Right atrium auricular region (tissue), 2 donors: ENCODE data around the gene ERG. TPM values are rescaled to one million over a fixed set of nuclear protein-coding genes. Genes with fewer than 3 reads are reported as not detected.

Experiments
- DNase-seq: peaks from one replicate; pipeline ENCODE4 v3.0.0-alpha.2; 2019; ENCODE audit warnings: low spot score
- H3K27ac ChIP-seq, 2 donors: fragments of 200-600 bp; sonication (generic); 1 replicate in 1 of 2; 2 replicates in 1 of 2; pipeline ENCODE4 v1.5.1; 2016 to 2019
- H3K27me3 ChIP-seq, 2 donors: fragments of 200-600 bp; sonication (generic); one replicate each; pipeline versions ENCODE4 v1.5.1 to v1.6.0; 2017 to 2019
- H3K36me3 ChIP-seq: fragments of 200-600 bp; sonication (generic); one replicate; pipeline ENCODE4 v1.5.1; 2016
- H3K4me1 ChIP-seq, 2 donors: fragments of 200-600 bp; sonication (generic); one replicate each; pipeline versions ENCODE4 v1.5.1 to v1.6.0; 2017 to 2019
- H3K4me3 ChIP-seq, 2 donors: fragments of 200-600 bp; sonication (generic); 1 replicate in 1 of 2; 2 replicates in 1 of 2; pipeline ENCODE4 v1.5.1; 2017 to 2019; ENCODE audit warnings: mild to moderate bottlenecking in 1 of 2, moderate library complexity in 1 of 2
- H3K9me3 ChIP-seq, 2 donors: fragments of 200-600 bp; sonication (generic); one replicate each; pipeline ENCODE4 v1.5.1; 2019
- total RNA-seq, 2 donors: library from RNA; depleted of rRNA; stranded (reverse); fragments of >200 nt; gene quantifications; one replicate each; pipeline ENCODE4 v1.1.0, GENCODE V29; 2016
- TF ChIP-seq, protein P1 (sequence below), 2 donors: fragments of 200-600 bp; sonication (generic); IDR thresholded peaks; one replicate each; pipeline ENCODE4 v1.5.1; 2019; ENCODE audit warnings: antibody characterized with exemption in 2 of 2

Gene ERG
- total RNA-seq, 2 donors from 2014 or later, result 6.3 to 13.2 TPM

DNA sequence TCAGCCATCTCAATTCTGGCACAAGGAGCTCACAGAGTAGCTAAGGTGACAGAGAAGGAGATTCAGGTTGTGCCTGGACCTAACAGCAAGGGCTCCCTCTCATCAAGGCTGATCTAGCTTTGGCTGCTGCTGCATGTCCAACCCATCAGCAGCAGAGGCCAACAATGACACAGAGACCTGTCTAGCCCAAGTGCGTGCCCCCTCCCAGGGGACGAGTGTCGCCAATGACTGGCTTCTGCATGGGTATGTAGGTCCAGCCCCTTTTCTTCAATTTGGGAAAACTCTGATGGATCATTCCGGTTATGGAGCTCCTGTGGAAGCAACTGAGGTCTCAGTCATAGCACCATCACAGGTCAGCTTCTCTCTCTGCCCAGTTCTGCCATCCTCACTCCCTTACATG is 158.1 kb downstream of the ERG start:
- no peak for DNase-seq
- no peaks in the 10 kb centered on the region for H3K36me3 ChIP-seq
- H3K4me1 ChIP-seq, result peaks cover 0 to 13% of the 10 kb centered on the region in 2 donors
- TF ChIP-seq, protein P1, sequence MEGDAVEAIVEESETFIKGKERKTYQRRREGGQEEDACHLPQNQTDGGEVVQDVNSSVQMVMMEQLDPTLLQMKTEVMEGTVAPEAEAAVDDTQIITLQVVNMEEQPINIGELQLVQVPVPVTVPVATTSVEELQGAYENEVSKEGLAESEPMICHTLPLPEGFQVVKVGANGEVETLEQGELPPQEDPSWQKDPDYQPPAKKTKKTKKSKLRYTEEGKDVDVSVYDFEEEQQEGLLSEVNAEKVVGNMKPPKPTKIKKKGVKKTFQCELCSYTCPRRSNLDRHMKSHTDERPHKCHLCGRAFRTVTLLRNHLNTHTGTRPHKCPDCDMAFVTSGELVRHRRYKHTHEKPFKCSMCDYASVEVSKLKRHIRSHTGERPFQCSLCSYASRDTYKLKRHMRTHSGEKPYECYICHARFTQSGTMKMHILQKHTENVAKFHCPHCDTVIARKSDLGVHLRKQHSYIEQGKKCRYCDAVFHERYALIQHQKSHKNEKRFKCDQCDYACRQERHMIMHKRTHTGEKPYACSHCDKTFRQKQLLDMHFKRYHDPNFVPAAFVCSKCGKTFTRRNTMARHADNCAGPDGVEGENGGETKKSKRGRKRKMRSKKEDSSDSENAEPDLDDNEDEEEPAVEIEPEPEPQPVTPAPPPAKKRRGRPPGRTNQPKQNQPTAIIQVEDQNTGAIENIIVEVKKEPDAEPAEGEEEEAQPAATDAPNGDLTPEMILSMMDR (IDR thresholded peaks at IDR 0.05), result no peak
- no peaks in the 10 kb centered on the region for H3K27me3 ChIP-seq
- no peaks in the 10 kb centered on the region for H3K9me3 ChIP-seq
- no peak overlapping the region for H3K27ac ChIP-seq
- H3K4me3 ChIP-seq, result no peak overlapping the region

DNA sequence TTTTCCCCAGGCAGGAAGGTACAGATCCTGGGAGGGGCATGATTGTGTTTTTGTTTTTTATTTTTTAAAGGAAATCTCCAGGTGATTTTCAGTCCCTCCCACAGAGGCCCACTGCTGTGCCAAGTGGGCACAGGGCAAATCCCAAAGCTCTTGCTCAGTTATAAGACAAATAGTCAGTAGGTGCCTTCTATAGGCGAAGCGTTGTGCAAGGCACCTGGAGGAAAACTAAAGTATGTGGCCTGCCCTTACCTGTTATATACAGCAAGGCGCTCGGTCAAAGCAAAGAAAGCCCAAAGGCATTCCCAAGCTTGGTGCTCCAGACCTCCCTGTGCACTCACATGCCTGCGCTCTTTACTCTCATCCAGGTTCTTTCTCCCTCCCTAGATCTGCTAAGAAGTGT is 160.5 kb downstream of the ERG start:
- DNase-seq, result no peak
- Histone ChIP-seq H3K27me3 (no peaks in the 10 kb centered on the region), H3K4me3 (no peak overlapping the region), H3K27ac (no peak overlapping the region), H3K9me3 (no peaks in the 10 kb centered on the region), H3K4me1 (peaks cover 0 to under 1% of the 10 kb centered on the region in 2 donors), H3K36me3 (no peaks in the 10 kb centered on the region)
- TF ChIP-seq, protein P1 (IDR thresholded peaks at IDR 0.05), result no peak

DNA sequence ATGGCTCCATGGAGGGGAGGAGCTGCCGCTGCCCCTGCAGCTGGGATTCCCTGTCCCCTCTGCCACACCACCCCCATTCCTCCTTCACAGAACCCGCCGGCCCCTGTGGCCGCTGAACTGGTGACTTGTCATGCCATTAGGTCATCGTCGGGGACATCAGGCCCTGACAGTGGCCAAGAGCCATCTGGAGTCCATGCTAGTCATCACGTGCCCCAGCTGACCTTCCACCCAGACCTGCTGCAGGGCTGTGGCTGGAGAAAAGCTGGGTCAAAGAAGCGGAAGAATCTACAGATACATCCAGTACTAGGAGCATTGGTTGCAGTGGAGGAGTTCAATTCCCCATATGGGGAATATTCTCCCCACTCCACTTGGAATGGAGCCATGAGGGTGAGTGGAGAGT is 163.4 kb downstream of the ERG start:
- H3K27me3 ChIP-seq, result no peaks in the 10 kb centered on the region
- no peaks in the 10 kb centered on the region for H3K36me3 ChIP-seq
- DNase-seq, result no peak
- H3K4me1 ChIP-seq, result no peaks in the 10 kb centered on the region
- no peak overlapping the region for H3K4me3 ChIP-seq
- TF ChIP-seq, protein P1 (IDR thresholded peaks at IDR 0.05), result no peak
- H3K27ac ChIP-seq, result no peak overlapping the region
- H3K9me3 ChIP-seq, result no peaks in the 10 kb centered on the region

DNA sequence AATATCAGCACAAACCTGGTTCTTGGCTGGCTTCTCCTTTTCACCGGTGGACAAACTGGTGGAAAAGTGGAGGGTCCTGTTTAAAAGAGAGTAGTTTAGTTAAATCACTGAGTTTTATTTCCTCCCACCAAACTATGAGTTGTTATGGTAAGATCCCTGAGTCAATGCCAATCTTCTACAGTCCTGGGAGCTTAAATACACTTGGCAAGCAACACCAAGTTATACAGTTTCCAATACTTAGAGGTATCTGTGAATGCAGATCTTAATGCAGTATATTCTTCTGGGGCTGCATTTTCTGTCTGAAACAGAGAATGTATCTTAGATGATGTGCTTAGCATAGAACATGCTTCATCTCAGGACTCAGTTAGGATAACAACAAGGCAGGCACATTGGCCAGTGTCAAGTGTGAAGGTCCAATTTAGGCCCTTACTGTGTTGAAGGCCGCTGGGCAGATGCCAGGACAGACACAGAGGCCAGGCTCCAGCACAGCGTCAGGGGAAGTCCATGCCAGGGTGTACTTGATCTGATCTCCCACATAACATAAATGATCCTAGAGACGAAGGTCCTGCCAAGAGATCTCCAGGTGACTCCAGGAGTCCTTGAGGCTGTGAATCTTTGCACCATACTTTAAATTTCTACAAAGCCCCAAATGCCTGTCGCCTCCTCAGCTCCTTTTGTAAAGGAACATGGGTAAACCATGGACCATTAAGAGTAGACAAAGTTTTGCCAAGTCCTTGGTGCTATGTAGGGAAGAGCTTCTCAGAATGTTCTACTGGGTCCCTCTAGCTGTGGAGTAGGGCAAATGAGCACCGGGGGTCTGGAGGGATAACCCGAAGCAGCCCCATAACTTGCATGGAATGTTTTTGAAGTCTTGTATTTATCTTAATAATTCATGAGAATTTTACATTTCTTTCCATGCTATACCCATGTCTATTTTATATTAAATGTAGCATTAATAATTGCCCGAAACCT is 164.7 kb downstream of the ERG start:
- no peaks in the 10 kb centered on the region for H3K4me1 ChIP-seq
- no peaks in the 10 kb centered on the region for H3K9me3 ChIP-seq
- TF ChIP-seq, protein P1 (IDR thresholded peaks at IDR 0.05), result peak in 1 of 2 donors; percentile 49
- DNase-seq, result no peak
- H3K27ac ChIP-seq, result no peak overlapping the region
- no peaks in the 10 kb centered on the region for H3K27me3 ChIP-seq
- H3K36me3 ChIP-seq, result no peaks in the 10 kb centered on the region
- no peak overlapping the region for H3K4me3 ChIP-seq

DNA sequence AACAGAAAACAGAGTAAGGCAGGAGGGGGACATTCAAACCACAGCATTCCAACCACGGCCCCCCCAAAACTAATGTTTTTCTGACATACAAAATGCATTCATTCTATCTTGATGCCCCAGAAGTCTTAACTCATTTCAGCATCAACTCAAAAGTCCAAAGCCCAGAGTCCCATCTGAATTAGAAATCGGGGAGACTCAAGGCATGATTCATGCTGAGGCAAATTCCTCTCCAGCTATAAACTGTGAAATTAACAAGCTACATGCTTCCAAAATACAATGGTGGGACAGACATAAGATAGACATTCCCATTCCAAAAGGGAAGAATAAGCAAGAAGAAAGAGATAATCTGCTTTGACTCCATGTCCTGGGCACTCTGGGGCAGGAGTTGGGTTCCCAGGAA is 167.6 kb downstream of the ERG start:
- TF ChIP-seq, protein P1 (IDR thresholded peaks at IDR 0.05), result no peak
- H3K4me1 ChIP-seq, result peaks cover 0 to 5% of the 10 kb centered on the region in 2 donors
- no peaks in the 10 kb centered on the region for H3K9me3 ChIP-seq
- no peaks in the 10 kb centered on the region for H3K36me3 ChIP-seq
- H3K27me3 ChIP-seq, result no peaks in the 10 kb centered on the region
- H3K27ac ChIP-seq, result no peak overlapping the region
- DNase-seq, result no peak
- no peak overlapping the region for H3K4me3 ChIP-seq

Other genes with a start within 250 kb of the ERG start
- gene KCNJ15, start 241.5 kb downstream of the ERG start, total RNA-seq, result 1 to 10 TPM in 1 of 2 donors, under 1 TPM in 1; 0.33 to 1.3 TPM